DND-41 (cell line): Measurements from ENCODE around the gene DLGAP1.

ENCODE experiments used
- ATAC-seq: fragments of 200-7000 bp; cut with Tn5 transposase; 3 replicates; pipeline ENCODE4 v1.9.1; 2021; ENCODE audit warnings: low read depth; ENCODE audit not compliant: insufficient read depth
- DNase-seq: peaks from one replicate; pipeline ENCODE4 v3.0.0-alpha.2; 2020
- H2AFZ ChIP-seq: 2 replicates; pipeline ENCODE4 v1.6.0; 2012; ENCODE audit warnings: low read depth, low read length
- H3K27ac ChIP-seq: 2 replicates; pipeline ENCODE4 v1.5.1; 2012; ENCODE audit warnings: low read length, inconsistent platforms
- H3K27me3 ChIP-seq: fragments of 200-600 bp; sonication (generic); 2 replicates; pipeline ENCODE4 v1.6.0; 2012; ENCODE audit warnings: low read length, mild to moderate bottlenecking, inconsistent platforms; ENCODE audit not compliant: insufficient read depth, poor library complexity
- H3K36me3 ChIP-seq: 2 replicates; pipeline ENCODE4 v1.5.1; 2012; ENCODE audit warnings: low read length, inconsistent platforms; ENCODE audit not compliant: insufficient read depth
- H3K4me1 ChIP-seq: 2 replicates; pipeline ENCODE4 v1.5.1; 2012; ENCODE audit warnings: mild to moderate bottlenecking, low read length; ENCODE audit not compliant: insufficient read depth
- H3K4me2 ChIP-seq: 2 replicates; pipeline ENCODE4 v1.6.0; 2012; ENCODE audit warnings: mild to moderate bottlenecking, moderate library complexity, low read length, inconsistent platforms; ENCODE audit not compliant: insufficient read depth
- H3K4me3 ChIP-seq, 2 experiments: fragments of 200-600 bp in 1 of 2; shearing (Covaris generic) in 1 of 2; 2 replicates each; pipeline ENCODE4 v1.5.1; 2012 to 2016; ENCODE audit warnings: inconsistent platforms in 2 of 2, low read length in 2 of 2, mild to moderate bottlenecking in 2 of 2, low read depth in 1 of 2, moderate library complexity in 1 of 2
- H3K79me2 ChIP-seq: 2 replicates; pipeline ENCODE4 v1.6.0; 2012; ENCODE audit warnings: low read length, inconsistent platforms; ENCODE audit not compliant: insufficient read depth
- H3K9ac ChIP-seq: 2 replicates; pipeline ENCODE4 v1.6.0; 2012; ENCODE audit warnings: low read depth, mild to moderate bottlenecking, inconsistent platforms, low read length, moderate library complexity
- H3K9me3 ChIP-seq: 2 replicates; pipeline ENCODE4 v1.5.1; 2012; ENCODE audit warnings: low read length, moderate library complexity, mild to moderate bottlenecking, inconsistent platforms; ENCODE audit not compliant: insufficient read depth, severe bottlenecking
- H4K20me1 ChIP-seq: 2 replicates; pipeline ENCODE4 v1.6.0; 2012; ENCODE audit warnings: low read length; ENCODE audit not compliant: insufficient read depth
- CTCF ChIP-seq: IDR thresholded peaks from 2 replicates; pipeline ENCODE4 v1.5.1; 2012; ENCODE audit warnings: borderline replicate concordance, low read length, moderate library complexity, mild to moderate bottlenecking; ENCODE audit not compliant: poor library complexity, severe bottlenecking; ENCODE audit errors: extremely low read depth
- EZH2 ChIP-seq: IDR thresholded peaks from 3 replicates; pipeline ENCODE4 v1.6.1; 2012; ENCODE audit warnings: borderline replicate concordance, low read depth, mild to moderate bottlenecking, moderate library complexity, low read length, inconsistent platforms; ENCODE audit not compliant: severe bottlenecking

Gene DLGAP1

GRCh38 chr18:3579701-3580100, 875.4 kb downstream of the DLGAP1 start:
- no peaks in the 10 kb centered on the region for H3K27me3 ChIP-seq
- H3K36me3 ChIP-seq, result no peaks in the 10 kb centered on the region
- H4K20me1 ChIP-seq, result no peaks in the 10 kb centered on the region
- H3K9me3 ChIP-seq, result no peaks in the 10 kb centered on the region
- H3K9ac ChIP-seq, result no peak overlapping the region
- H3K4me1 ChIP-seq, result no peaks in the 10 kb centered on the region
- H2AFZ ChIP-seq, result no peak overlapping the region
- no peak overlapping the region for H3K4me2 ChIP-seq
- DNase-seq (no peak), ATAC-seq (no peak)
- no peaks in the 10 kb centered on the region for H3K79me2 ChIP-seq
- no peak overlapping the region for H3K27ac ChIP-seq
- TF ChIP-seq EZH2 (no peak), CTCF (no peak)
- H3K4me3 ChIP-seq, result no peak overlapping the region

GRCh38 chr18:3578621-3579020, 876.5 kb downstream of the DLGAP1 start:
- TF ChIP-seq EZH2 (no peak), CTCF (no peak)
- DNase-seq (no peak), ATAC-seq (no peak)
- Histone ChIP-seq H2AFZ (no peak overlapping the region), H3K79me2 (no peaks in the 10 kb centered on the region), H3K9ac (no peak overlapping the region), H3K4me2 (no peak overlapping the region), H3K4me1 (no peaks in the 10 kb centered on the region), H3K27me3 (no peaks in the 10 kb centered on the region), H3K4me3 (no peak overlapping the region), H3K27ac (no peak overlapping the region), H3K9me3 (no peaks in the 10 kb centered on the region), H3K36me3 (no peaks in the 10 kb centered on the region), H4K20me1 (no peaks in the 10 kb centered on the region)

- Histone ChIP-seq H3K36me3 (no peaks in the 10 kb centered on the region), H3K27me3 (no peaks in the 10 kb centered on the region), H3K27ac (no peak overlapping the region), H3K9ac (no peak overlapping the region), H4K20me1 (no peaks in the 10 kb centered on the region), H2AFZ (no peak overlapping the region), H3K4me3 (no peak overlapping the region), H3K79me2 (no peaks in the 10 kb centered on the region), H3K4me2 (no peak overlapping the region), H3K4me1 (no peaks in the 10 kb centered on the region), H3K9me3 (no peaks in the 10 kb centered on the region)
- DNase-seq, result no peak
- TF ChIP-seq EZH2 (no peak), CTCF (no peak)
- ATAC-seq, result no peak
Observed at GRCh38 chr18:3577281-3577855, 877.7 kb downstream of the DLGAP1 start.

- H4K20me1 ChIP-seq, result no peaks in the 10 kb centered on the region
- no peaks in the 10 kb centered on the region for H3K79me2 ChIP-seq
- no peak overlapping the region for H3K4me3 ChIP-seq
- TF ChIP-seq EZH2, result no peak
- TF ChIP-seq CTCF, result no peak
- no peak overlapping the region for H3K9ac ChIP-seq
- no peak overlapping the region for H3K4me2 ChIP-seq
- H3K9me3 ChIP-seq, result no peaks in the 10 kb centered on the region
- no peak for DNase-seq
- H3K27me3 ChIP-seq, result no peaks in the 10 kb centered on the region
- no peak overlapping the region for H2AFZ ChIP-seq
- no peak for ATAC-seq
- H3K36me3 ChIP-seq, result no peaks in the 10 kb centered on the region
- H3K4me1 ChIP-seq, result no peaks in the 10 kb centered on the region
- H3K27ac ChIP-seq, result no peak overlapping the region
Observed at GRCh38 chr18:3572761-3573160, 882.3 kb downstream of the DLGAP1 start.
